Activated CD4-positive, alpha-beta T cell treated with anti-CD3 and anti-CD28 coated beads, Interleukin-2, Interleukin-4, amounts not matched to agents 100 ng/mL and 50 ng/mL, durations not matched to agents 16 hours and 8 hours (primary cell): ENCODE measurements around the gene SERAC1.

ENCODE experiments used
- DNase-seq: peaks from one replicate; pipeline ENCODE4 v3.0.0-alpha.2; 2020; ENCODE audit warnings: low spot score

The SERAC1 gene

DNA sequence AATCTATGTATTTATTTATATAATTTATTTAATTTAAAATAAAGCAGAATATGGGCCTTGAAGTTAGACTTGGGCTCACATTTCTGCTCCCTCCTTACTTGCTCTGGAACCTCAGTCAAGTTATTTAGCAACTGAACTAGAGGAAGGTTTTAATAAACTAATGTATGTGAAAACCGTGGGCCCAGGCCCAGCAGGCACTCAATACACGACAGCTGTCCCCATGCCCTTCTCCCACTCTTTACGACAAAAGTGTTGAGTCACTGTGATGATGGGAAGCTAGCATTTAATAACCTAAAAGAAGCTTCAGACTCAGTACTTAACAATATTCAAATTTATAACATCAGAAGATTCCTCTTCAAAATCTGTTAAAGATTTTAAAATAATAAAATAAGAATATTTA is 46.7 kb downstream of the SERAC1 start:
- DNase-seq: no peak

DNA sequence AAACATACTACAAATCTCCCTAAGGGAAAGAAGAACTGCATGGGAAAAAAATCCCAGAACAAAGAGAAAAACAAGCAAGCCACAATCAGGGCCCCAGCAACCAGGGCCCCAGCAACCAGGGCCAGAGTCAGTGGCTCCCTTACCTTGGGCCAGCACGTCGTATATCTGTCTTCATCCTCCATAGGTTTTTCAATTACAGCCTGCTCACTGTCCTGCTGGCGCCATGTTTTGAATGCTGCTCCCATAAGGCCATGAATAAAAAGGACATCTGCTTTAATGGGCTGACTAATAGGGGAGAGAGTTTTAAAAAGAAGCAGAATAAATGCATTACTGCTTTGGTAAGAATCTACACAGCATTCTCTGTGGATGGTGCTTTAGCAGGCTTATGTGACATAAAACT is 49.2 kb downstream of the SERAC1 start:
- no peak for DNase-seq

DNA sequence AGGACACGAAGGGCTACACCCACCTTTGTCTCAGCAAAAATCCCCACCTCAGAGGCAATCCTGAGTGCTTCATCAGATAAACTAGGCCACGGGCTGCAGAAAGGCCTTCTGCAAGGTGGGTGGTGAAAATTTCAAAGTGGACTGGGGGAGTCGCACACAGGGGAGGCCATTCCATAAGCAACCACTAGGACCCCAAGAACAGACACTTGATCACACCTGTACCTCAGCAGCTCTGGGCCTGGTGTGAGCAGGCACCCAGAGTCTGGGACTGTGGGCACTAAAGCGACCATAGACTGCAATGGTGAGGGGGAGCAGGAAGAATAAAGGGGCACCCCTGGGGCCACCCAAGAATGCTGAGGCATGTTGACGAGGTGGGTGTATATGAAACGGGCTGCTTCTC is 52.6 kb downstream of the SERAC1 start:
- no peak for DNase-seq

DNA sequence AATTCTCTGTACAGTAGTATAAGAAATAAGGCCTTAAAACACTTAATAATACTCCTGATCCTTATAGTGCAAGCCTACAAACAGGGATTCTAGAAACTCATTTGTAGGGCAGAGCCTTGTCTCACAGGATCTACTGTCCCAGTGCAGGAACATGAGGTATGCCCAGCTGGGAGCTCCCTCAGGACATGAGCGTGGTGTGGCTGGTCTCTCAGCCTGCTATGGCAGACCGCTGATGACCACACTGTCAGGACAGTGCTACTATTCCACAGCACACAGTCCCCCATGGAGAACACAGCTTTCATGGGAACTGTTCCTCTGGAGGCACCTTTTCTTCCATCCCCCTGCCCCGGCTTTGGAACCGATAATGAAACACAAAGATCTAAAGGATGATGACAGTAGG is 53.0 kb downstream of the SERAC1 start:
- DNase-seq: no peak

DNA sequence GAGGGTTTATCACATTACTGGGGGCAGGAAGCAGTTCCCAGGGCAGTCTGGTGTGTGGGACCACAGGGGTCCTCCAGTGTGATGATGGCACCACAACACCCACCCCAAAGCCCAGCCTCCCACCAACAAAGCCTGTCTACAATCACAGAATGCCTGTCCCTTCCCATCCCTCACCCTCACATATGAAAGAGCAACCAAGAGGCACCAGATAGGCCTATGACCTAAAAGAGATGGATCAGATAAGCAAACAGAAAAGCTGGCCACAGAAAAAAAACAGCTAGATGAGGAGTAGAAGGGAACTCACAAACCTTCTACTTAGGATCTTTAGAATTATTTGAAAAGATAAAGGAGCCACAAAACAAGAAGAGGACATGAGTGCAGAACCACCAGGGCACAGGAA is 54.3 kb downstream of the SERAC1 start:
- no peak for DNase-seq

GRCh38 chr6:158111987-158112386 is 56.1 kb downstream of the SERAC1 start:
- DNase-seq: no peak

DNA sequence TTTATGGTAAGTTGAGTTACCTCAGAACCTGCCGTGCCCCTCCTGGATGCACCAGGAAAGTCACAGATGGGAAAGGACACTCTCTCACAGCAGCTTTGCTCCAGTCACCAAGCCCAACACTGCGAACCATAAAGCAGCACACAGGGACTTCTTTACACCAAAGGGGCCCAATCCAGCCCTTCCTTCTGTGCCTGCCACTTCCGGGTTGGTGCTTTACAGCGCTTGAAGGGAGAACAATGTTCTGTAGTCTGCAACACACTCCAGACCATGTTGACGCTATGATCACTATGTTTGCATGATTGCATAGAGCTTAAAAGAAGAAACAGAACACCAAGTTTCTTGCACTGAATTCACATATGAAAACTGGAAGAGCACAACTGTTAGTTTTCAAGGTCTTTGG is 57.1 kb downstream of the SERAC1 start:
- DNase-seq: no peak

GRCh38 chr6:158109748-158110147 is 58.3 kb downstream of the SERAC1 start:
- no peak for DNase-seq

DNA sequence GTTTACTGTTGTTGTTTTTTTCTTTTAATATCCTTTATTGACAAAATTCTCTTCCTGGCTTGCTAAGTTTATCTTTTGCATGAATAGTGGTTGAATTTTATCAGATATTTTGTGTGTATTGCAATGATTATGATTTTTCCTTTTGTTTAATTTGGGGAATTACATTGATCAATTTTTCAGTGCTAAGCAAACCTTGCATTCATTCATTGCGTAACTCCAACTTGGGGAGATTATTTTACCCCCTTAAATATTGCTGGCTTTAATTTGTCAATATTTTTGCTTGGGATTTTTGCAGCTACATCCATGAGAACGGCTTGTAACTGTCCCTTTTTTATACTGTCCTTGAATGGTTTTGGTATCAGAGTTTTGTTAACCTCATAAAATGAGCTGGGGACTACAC is 63.4 kb downstream of the SERAC1 start:
- no peak for DNase-seq

DNA sequence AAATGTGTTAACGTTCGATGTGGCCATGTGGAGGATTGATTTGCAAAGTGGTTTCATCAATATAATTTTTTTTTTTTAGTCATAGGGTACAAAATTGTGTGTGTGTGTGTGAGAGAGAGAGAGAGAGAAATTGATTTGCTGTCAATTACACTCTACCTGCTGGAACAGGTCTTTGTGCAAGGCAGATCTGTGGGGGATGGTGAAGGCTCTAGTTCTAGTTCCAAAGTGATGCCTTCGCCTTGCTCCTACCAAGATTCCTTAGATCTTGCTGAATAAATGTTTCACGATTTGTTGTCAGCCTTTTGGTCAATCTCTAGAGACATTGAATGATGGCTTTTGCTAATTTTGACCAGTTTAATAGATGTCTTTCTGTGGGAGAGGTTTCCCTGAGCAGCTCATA is 64.8 kb downstream of the SERAC1 start:
- DNase-seq: no peak

- DNase-seq: no peak
Measured at GRCh38 chr6:158095671-158096070, 72.4 kb downstream of the SERAC1 start.

GRCh38 chr6:158095031-158095430 is 73.0 kb downstream of the SERAC1 start:
- DNase-seq: no peak

GRCh38 chr6:158092806-158093205 is 75.3 kb downstream of the SERAC1 start:
- no peak for DNase-seq

DNA sequence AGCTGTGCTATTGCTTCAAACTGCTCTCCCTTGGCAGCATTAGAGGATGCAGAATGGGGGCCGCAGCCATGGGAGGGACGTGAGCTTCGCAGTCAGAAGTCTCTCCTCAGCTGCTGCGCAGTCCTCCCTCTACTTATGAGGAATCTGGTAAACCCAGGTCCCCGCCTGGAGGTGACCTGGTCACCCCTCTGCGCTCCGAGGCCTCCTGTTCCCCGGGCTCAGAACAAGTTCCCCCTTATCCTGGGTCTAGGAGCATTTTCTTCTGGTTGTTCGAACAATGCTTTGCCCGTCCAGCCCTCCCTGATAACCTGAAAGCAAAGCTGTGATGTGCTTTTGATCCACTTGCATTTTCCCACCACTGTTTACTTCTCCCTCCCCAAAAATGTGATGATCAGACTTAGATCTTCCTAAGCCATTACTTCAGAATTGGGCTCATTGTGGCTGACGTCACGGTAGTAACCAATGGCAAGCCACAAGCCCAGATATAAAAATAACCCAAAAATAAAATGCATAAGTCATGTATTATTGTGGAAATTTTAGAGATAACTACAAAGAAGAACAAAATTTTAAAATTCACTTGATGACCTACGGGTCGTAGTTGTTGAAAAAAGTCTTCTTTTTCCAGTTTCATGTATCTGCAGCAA is 80.7 kb downstream of the SERAC1 start:
- DNase-seq: no peak

DNA sequence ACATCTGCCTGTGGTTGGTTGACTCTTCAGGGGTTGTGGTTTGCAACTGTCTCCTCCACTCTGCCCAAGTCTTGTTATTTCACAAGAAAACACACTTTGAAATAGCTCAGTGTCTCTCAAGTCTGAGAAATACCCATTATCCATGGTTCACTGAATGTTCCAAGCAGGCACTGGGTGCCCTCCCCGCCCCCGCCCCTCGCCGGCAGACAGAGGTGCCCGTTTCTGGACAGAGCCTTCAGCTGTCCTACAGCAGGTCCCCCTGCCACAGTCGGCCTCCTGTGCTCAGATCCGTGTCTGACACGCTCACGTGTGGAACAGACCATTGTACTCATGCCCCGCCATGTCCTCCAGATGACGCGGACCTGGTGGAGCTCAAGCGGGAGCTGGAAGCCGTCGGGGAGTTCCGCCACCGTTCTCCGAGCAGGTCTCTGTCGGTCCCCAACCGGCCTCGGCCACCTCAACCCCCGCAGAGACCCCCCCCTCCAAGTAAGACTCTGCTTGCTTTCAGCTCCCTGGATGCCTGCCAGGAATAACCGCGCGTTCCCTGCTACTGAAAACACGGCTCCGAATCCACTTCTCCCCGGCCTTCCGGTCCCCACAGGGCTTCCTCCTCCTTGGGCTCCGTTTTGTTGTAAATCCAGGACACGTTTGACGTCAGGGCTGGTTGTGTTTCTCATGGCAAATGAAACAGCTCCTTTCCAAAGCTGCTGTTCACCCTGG is 81.4 kb downstream of the SERAC1 start:
- DNase-seq: peak; percentile 15

- DNase-seq: no peak
Measured at GRCh38 chr6:158086054-158086503, 82.0 kb downstream of the SERAC1 start.

- no peak for DNase-seq
Measured at GRCh38 chr6:158085261-158086053, 82.6 kb downstream of the SERAC1 start.

GRCh38 chr6:158083455-158084325 is 84.4 kb downstream of the SERAC1 start:
- DNase-seq: no peak

GRCh38 chr6:158081657-158081935 is 86.5 kb downstream of the SERAC1 start:
- no peak for DNase-seq

- no peak for DNase-seq
Measured at GRCh38 chr6:158080849-158081656, 87.0 kb downstream of the SERAC1 start.

DNA sequence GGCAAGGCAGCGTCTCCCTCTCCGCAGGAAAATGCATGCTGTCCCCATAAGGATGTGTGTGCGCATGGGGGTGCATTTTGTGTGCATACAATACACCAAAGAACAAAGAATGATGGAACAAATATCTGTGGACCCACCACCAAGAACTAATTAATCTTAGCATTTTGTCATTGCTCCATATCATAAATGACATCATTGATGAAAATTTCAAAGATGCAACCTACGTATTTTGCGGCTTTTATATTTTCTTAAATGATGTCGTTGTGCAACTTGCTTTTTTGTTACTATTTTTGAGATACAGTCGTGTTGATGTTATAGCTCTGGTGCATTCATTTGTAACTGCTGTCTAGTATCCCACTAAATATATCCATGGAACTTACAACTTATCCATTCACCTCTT is 89.7 kb downstream of the SERAC1 start:
- no peak for DNase-seq

- no peak for DNase-seq
Measured at GRCh38 chr6:158077676-158078075, 90.4 kb downstream of the SERAC1 start.
